Fibroblast of lung (primary cell): Measurements from ENCODE around the gene RPL22L1.
"Not testable (repeated sequence)": the region's sequence is repeated elsewhere in the genome, so short reads cannot be mapped to it uniquely, and the experiment has no call there.

Experiments used
- EZH2 ChIP-seq: IDR thresholded peaks from 2 replicates; pipeline ENCODE4 v1.5.1; 2012; ENCODE audit warnings: low read length, control low read depth, mild to moderate bottlenecking; ENCODE audit errors: missing control alignments
- TF ChIP-seq, protein P1 (sequence below), 2 donors: IDR thresholded peaks in 1 of 2; conservative IDR thresholded peaks in 1 of 2; 1 replicate in 1 of 2; 2 replicates in 1 of 2; pipeline ENCODE4 v1.5.1; 2011 to 2012; ENCODE audit warnings: low read length in 2 of 2, control low read depth in 1 of 2, inconsistent platforms in 1 of 2, low read depth in 1 of 2, mild to moderate bottlenecking in 1 of 2

DNA sequence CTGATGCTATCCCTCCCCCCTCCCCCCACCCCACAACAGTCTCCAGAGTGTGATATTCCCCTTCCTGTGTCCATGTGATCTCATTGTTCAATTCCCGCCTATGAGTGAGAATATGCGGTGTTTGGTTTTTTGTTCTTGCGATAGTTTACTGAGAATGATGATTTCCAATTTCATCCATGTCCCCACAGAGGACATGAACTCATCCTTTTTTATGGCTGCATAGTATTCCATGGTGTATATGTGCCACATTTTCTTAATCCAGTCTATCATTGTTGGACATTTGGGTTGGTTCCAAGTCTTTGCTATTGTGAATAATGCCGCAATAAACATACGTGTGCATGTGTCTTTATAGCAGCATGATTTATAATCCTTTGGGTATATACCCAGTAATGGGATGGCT is 8.7 kb upstream of the RPL22L1 start:
- TF ChIP-seq, protein P1, sequence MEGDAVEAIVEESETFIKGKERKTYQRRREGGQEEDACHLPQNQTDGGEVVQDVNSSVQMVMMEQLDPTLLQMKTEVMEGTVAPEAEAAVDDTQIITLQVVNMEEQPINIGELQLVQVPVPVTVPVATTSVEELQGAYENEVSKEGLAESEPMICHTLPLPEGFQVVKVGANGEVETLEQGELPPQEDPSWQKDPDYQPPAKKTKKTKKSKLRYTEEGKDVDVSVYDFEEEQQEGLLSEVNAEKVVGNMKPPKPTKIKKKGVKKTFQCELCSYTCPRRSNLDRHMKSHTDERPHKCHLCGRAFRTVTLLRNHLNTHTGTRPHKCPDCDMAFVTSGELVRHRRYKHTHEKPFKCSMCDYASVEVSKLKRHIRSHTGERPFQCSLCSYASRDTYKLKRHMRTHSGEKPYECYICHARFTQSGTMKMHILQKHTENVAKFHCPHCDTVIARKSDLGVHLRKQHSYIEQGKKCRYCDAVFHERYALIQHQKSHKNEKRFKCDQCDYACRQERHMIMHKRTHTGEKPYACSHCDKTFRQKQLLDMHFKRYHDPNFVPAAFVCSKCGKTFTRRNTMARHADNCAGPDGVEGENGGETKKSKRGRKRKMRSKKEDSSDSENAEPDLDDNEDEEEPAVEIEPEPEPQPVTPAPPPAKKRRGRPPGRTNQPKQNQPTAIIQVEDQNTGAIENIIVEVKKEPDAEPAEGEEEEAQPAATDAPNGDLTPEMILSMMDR (conservative IDR thresholded peaks at IDR 0.05 in 1 of 2, IDR thresholded peaks at IDR 0.05 in 1 of 2; ENCODE audit: low read depth in 1 of 2, low read length in 2 of 2) = not testable (repeated sequence)
- TF ChIP-seq EZH2 = not testable (repeated sequence)
